AG09319 (cell line): ENCODE results near the gene ANKRD63.

ENCODE experiments used
- DNase-seq: peaks from one replicate; pipeline ENCODE4 v3.0.0-alpha.2; 2010; ENCODE audit warnings: low read depth; ENCODE audit errors: extremely low read depth
- TF ChIP-seq, protein P1 (sequence below): IDR thresholded peaks from 2 replicates; pipeline ENCODE4 v1.5.1; 2011; ENCODE audit warnings: low read depth, mild to moderate bottlenecking, inconsistent platforms, low read length, moderate library complexity

Gene ANKRD63

GRCh38 chr15:40282869-40283614 lies at the start of gene ANKRD63:
Gene ANKRD63 (minus strand): TSS chr15:40283064. CDS start chr15:40282586, 478 bp downstream.
- TF ChIP-seq, protein P1, sequence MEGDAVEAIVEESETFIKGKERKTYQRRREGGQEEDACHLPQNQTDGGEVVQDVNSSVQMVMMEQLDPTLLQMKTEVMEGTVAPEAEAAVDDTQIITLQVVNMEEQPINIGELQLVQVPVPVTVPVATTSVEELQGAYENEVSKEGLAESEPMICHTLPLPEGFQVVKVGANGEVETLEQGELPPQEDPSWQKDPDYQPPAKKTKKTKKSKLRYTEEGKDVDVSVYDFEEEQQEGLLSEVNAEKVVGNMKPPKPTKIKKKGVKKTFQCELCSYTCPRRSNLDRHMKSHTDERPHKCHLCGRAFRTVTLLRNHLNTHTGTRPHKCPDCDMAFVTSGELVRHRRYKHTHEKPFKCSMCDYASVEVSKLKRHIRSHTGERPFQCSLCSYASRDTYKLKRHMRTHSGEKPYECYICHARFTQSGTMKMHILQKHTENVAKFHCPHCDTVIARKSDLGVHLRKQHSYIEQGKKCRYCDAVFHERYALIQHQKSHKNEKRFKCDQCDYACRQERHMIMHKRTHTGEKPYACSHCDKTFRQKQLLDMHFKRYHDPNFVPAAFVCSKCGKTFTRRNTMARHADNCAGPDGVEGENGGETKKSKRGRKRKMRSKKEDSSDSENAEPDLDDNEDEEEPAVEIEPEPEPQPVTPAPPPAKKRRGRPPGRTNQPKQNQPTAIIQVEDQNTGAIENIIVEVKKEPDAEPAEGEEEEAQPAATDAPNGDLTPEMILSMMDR, result no peak
- DNase-seq, result no peak

DNA sequence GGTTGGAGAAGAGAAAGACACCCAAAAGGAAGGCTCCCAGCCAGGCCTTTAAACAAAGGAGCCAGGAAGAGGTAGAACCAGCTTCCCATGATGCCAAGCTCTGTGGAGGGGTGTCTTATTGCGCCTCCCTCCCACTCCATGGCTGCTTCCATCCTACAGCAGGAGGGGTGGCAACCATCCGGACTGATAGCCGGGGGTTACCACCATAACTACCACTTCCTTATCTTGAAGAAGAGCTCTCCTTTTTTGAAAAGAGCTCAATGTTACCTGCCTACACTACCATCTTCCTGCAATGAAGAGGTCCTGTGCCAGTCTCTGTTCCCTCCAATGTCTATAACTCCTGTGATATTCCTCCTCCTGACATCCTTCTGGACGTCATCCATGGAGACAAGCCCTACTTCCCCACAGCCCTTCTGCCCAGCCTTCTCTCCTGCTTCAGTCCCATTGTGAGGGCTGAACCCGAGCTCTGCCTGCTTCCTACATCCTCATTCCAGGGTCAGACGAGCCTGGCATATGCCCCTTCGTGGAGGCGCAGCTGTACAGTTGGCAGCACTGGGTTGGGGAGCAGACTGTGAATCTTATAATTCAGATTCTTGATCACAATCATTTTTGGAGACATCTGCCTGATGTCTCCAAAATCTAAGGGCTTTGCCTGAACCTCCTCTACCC lies 49.4 kb upstream of the ANKRD63 start:
- DNase-seq, result no peak
- TF ChIP-seq, protein P1, result no peak

DNA sequence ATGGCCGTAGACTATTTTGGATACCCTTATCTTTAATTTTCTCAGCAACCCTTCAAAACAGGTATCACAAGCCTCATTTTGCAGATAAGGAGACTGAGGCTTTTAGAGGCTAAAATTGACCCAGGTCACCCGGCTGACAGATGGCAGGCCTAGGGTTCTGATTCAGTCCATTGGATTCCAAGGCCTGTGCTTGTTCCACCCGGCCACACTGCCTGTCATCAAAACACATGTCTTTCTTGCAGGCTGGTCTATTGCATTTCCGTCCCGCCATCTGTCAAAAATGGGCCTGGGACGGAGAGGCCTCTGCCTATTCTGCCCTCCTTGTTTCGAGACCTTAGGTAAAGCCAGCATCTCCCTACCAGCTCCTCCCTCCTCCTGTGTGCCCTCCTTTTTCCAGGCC lies 48.8 kb upstream of the ANKRD63 start:
- TF ChIP-seq, protein P1, result no peak
- DNase-seq, result no peak

- DNase-seq, result no peak
- TF ChIP-seq, protein P1, result no peak
These were observed 48.2 kb upstream of the ANKRD63 start for GRCh38 chr15:40331026-40331425.

DNA sequence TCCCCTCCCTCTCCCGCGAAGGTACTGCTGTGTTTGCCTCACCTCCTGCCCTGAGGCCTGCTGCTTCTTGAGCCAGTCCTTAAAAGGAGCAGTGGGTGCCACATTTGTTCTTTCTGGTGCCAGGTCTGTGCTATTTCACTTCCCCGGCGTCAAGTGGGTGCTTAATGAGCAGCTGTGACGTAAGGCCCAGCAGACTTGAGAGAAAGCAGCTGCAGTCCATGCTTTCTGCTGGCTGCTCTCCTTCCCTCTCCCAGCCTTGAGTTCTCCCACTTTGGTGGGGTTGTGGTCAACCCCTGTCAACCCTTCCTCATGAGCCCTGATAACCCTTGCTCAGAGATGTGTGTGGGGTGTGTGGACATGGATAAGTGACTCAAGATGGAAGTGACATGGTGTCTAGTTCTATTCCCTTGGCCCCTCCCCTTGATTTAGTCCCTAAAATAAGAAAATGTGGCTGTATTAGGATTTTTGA lies 47.5 kb upstream of the ANKRD63 start:
- TF ChIP-seq, protein P1, result no peak
- no peak for DNase-seq

GRCh38 chr15:40329804-40330203 lies 46.9 kb upstream of the ANKRD63 start:
- TF ChIP-seq, protein P1, result no peak

DNA sequence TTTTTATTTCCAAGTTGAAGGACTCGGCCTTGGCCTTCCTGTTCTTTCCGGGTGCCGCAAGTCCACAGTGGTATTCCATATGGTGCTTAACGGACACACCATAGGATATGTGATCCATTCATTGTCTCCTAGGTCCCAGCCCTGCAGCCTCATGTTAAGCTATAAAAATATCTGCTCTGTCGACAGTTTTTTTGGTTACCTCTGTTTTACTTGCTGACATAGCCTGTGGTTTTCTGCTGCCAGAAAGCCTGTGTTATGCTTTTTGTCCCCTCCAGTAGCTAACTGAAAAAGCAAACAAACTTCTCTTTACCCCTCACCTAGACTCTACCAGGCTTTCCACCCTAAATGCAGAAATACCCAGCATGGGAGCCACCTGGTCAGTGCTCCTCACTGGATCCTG lies 45.9 kb upstream of the ANKRD63 start:
- no peak for DNase-seq
- TF ChIP-seq, protein P1, result no peak

More at GRCh38 chr15:40329804-40330203, 46.9 kb upstream of the ANKRD63 start:
- DNase-seq, result no peak
